GM19463 (cell line): ENCODE measurements around the gene CCR3.

Experiments
- ATAC-seq: cut with Tn5 transposase; IDR thresholded peaks from one replicate; pipeline ENCODE4 v1.9.1; 2021; ENCODE audit warnings: mild to moderate bottlenecking, moderate library complexity; ENCODE audit not compliant: unreplicated experiment

The CCR3 gene

DNA sequence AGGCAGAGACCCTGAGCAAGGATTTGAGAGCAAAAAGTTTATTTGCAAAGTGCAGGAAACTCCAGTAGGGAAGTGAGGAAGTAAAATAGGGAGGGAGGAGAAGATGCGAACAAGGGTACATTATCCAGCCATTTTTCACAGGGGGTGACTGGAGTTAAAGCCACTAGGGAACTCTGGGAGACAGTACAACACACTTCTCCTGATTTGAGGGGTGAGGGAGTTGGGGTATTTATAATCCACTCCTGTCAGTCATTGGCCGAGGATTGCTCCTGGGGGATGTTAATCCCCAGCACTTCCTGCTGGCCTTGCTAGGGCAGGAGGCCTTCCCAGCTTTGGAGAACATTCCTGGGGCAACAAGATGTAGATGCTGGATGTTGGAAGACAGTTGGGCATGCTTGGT lies 28.2 kb downstream of the CCR3 start:
- ATAC-seq, result no peak

DNA sequence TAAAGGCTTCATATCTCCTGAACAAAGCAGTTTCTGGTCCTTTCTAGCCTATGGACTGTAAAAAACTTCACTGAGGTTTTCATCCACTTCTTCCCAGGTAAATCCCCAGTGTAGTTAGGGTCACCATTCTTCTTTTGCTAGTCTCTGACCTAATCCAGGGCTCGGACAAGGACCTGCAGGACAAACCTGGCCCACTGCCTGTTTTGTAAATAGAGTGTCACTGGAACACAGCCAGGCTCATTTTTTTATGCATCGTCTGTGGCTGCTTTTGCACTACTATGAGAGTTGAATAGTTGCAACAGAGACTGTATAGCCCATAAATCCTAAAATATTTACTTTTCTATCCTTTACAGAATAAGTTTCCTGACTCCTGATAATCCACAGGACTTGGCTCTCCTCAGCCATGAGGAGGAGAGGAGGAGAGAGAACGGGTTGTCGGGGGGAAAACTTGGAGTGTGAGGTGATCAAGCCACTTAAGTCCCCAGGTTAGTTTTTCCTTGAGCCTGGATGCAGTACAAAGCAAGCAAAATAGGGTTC lies 29.0 kb downstream of the CCR3 start:
- ATAC-seq, result no peak

DNA sequence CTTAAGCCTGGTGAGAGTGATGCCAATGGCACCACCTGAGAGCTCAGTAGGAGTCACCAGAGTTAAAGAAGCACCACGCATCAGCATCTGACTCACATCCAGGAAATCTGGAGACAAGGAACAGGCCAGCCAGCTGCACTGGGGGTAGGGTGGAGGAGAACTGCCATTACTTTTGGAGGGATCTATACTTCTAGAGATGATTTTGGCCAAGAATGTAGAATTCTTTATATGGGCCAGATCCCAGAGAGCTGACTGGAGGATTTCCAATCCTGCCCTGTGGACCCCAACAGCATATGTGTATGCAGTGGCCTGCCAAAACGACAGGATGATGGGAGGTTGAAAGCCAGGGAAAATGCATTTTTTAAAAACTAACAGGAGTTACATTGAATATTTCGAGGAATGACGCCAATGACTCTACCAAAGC lies 29.8 kb downstream of the CCR3 start:
- ATAC-seq, result no peak

DNA sequence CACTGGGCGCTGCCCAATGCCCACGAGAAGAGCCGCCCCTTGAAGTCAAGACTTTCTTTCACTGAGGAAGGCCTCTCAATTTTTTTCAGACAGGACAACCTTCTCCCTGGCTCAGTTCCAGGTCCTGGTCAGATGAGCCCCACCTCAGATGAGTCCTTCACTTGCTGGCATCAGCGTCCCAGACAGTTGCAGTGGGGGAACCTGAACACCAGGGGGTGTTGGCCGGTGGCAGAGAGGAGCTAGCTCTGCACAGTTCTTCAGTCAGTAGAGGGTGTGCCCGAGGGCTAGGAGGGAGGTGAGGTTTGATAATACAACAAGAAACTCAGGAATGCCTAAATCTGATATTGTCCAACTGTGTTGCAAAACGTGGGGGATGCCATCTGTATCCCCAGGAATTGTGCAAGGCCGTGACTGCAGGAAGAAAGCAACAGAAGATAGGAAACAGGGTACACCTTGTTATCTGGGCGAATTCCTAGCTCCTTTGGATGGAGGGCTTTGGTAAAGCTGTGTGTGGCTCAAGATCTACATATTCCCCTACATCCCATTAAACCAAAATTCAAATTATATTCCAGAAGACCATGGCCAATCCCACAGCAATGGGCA lies 34.3 kb downstream of the CCR3 start:
- ATAC-seq, result no peak

DNA sequence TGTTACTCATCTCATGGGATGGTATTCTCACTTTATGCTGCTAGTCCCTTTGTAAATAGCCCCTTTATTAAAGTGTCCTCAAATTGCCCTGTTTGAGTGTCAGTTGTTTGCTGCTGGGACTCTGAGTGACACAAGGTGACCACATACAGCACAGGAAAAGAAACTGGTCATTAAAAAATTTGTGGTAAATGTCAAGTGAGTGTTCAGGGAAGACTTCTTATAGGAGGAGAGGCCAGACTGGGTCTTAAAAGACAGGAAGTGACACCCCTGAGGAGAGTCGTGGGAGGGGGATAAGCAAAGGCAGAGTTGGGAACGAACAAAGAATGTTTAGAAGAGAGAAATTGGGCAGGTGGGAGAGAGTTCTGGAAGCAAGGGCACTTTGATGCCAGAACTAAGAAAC lies 35.2 kb downstream of the CCR3 start:
- no peak for ATAC-seq

DNA sequence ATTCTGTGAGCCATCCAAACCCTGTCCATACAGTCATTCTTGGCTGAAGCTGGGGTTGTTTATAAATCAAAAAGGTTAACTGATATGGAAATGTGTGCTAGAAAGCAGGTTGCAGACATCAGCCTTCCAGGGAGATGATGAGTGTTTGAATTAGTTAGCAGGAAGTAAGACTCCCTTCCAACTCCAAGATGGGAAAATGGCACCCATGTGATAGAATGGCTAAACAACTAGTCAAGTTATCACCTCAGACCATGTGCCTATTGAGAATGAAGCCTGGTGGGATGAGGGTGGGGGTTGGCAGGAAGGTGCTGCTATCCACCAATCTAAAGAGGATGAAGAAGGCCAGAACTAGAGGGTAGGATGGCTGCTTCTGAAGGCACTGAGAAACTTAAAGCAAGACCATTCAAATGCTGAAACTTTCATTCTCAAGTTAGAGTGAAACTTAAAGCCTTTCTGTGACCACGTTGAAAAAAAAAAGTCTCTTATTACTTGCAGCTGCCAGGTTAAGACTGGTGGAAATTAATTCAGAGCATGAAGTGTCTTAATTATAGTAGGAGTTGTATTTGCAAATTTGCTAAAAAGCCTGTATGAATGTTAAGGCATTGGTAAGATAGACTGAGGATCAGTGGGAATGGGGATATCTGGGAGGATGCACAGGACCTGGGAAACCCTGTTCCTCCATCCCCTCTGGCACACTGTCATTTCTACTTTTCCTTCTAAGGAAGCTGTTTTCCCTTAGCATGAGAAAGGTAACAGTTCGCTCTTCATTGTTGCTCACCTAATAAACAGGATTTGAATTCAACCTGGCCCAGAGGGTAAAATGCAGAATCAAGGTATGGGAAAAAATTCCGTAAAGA lies 36.8 kb downstream of the CCR3 start:
- no peak for ATAC-seq

DNA sequence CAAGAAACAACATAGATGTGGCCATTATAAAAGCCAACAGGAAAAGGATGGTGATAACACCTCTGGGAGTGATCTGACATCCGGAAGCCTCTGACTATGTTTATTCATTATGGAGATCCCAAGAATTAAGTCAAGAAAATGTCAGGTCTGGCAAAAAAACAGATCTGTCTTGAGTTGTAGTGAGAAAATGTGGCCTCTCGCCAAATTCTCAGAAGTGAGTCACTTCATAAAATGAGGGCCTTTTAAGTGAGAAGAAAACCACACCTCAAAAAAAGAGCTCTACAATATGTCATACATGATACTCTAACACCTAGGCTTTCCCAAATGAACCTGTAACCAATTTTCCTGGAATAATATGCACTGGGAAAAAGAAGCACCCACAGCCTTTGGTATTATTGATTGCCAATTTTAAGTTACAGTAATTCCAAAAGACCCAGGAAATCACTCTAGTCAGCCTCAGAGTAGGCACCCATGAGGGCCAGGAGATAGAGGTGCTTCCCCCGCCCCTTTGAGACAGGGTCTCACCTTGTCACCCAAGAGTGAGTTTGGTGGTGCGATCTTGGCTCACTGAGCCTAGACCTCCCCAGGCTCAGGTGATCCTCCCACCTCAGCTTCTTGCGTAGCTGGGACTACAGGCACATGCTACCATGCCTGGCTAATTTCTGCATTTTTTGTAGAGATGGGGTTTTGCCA lies 38.0 kb downstream of the CCR3 start:
- no peak for ATAC-seq

DNA sequence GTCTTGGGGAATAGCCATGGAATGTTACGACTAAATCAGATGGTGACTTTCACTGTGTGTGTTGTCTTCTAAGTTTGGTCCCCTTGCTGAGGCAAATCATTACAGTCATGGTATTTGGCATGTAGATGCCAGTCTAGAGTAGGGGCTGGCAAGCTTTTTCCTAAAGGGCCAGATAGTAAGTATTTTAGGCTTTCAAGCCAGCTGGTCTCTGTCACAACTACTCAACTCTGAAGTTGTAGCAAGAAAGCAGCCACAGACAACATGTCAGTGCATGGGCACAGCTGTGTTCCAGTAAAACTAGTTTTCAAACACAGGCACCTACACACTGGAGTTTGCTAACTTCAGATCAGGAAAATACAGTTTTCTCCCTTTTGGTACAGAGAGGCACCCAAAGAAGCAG lies 39.3 kb downstream of the CCR3 start:
- no peak for ATAC-seq

DNA sequence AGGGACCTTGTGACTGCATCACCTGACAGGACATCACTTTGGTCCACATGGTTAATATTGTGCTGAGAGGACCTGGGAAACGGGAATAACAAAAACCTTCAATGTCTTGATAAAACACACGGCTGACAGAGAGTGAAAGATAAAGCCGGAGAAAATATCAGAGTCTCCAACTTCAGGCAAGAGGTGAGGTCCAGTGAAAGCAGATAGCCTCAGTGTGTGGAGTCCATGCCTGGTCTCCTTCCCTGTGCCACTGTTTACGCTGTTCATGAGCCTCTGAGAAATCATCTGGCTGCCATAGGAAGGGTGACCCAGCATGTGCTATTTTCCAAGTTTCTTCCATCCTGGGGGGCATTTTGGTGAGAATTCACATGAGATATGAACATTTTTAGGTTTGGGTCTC lies 39.8 kb downstream of the CCR3 start:
- no peak for ATAC-seq

DNA sequence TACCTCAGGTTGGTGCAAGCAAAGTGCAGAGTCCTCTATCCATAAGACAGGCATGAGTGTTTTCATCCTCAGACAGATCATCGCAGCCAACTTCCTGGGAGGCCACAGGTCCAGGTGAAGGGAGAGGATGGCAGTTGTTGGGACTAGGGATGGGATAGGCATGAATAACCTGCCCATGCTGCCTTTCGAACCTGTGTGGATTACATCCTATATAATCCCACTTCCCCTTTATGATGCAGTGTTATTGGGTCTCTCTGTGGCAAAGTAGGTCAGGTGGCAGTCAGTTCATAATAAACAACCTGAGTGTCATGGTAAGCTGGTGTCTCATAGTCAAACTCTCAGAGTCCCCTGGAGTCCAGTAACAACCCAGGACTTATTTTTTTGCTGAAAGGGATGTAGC lies 40.4 kb downstream of the CCR3 start:
- ATAC-seq, result no peak

DNA sequence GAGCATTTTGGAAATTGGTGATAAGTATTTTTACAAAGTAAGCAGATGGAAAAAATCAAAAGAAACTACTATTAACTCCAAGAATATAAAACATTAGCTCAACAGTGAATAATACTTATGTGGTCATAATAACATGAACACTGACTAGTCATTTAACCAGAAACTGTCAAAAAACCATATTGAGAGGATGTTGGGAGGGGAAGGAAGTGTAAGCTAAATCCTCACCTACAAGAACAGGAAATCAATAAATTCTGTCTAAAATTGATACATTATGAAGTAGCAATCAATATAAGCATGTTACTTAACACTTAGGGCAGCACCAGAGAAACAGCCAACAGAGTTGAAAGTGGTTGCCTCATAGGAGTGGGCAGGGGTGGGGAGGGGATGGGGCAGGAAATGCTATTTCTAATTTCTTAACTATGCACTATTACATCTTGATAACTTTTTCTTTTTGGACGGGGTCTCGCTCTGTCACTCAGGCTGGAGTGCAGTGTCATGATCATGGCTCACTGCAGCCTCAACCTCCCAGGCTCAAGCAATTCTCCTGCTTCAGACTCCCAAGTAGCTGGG lies 41.7 kb downstream of the CCR3 start:
- ATAC-seq, result no peak

DNA sequence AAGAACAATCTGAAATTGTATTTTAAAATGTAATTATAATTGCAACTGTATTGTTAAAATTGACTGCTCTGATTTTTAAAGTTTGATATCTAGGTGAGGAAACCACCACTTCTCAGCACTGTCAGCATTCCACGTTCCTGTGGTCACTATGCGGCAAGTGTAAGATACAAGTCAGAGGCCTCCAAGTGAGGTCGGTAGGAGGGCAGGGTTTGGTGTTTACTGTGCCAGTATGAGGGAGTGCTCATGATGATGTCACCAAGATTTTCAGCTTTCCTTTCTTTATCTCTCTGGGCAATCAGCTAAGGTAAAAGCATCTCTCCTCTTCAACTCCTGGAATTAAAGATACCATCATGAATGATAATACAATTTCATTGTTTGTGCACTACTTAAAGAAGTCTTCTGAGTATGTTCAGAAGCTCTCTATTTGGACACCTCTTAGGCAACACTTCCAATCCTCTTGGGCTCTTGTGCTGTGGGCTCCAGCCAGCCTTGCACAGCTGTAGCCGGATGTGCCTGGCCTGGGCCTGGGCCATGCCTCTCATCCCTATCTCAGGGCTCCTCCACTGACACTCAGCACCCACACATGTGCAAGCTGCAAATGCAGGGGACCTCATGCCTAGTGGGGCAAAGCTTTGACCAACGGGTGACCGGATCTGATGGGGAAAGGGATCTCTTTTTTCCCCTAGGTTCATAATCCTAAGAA lies 42.9 kb downstream of the CCR3 start:
- ATAC-seq, result no peak

DNA sequence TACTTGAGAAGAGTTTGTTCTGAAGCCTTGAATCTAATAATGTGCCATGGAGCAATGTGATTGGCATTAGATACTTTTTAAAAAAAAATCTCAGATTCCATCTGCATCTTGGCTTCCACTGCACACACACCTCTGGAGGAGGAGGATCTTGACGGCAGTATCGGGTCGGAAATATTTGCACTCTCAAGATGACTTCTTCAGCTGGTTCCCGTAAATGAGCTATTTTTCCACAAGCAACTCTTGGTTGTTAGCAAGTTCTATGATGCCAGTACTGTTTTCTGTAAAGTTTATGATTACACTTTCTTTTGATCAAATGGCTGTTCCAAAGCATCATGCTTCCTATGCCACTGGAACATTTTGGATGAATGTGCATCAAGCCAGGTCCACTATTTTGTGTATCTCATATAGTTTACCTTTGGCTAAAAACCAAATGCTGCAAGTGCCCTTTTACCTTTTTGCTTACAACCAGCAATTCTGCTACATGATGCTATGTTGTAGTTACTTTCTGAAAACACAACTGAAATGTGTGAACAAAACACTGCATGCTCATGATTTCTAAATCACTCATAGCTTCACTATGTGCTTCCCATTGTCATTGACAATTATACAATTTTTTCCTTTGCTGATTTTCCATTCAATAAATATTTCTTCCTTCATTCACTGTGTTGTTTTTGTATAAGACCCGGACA lies 43.8 kb downstream of the CCR3 start:
- ATAC-seq, result no peak

DNA sequence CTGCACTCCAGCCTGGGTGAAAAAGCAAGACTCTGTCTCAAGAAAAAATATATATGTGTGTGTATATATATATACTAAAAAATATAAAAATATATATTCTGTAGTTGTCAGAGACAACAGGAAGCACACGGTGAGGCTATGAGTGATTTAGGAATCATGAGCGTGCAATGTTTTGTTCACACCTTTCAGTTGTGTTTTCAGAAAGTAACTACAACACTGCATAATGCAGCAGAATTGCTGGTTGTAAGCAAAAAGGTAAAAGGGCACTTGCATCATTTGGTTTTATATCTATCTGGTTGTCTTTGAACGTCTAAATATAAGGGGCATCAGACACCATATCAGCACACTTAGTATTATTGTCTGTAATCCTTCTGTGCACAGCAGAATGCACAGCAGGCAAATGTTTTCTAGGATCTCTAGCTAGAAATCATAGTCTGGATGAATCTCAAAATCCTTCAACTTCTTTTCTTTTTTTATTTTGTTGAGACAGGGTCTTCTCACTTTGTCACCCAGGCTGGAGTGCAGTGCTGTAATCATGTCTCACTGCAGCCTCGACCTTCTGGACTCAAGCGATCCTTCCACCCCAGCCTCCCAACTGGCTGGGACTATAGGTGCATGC lies 44.8 kb downstream of the CCR3 start:
- ATAC-seq, result no peak

DNA sequence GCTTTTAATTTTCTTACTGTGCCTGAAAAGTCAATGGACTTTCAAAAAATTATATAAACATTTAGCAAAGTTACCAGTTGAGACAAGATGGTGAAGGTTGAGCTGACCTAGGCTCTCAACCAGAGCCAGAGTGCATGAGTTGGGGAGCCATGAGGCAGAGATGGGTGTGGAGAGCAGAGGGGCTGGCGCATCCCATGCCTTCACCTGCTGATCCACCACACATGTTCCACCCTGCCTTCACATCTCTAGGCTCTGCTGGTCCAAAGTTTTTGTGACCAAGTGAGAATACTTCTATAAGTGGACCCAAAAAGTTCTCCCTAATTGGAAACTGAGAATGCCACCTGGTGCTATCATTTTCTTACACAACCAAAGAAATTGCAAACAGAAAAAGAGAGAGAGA lies 47.3 kb downstream of the CCR3 start:
- ATAC-seq, result no peak

DNA sequence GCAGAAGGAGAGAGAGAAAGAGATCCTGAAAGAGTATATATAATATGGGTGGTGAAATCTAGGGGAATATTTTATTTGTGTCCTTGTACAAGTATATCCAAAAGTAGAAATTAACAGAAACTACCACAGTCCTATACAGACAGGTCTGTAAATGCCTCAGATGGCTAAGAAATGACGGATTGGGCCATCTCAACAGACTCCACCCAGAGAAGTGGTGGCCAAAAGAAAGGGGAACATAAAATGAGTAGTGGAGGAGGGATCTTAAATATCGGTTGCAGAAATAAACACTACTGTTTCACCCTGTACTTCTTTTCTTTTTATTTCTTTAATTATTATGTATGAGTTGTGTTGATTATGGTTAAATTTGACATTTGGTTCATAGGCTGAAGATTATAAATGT lies 47.7 kb downstream of the CCR3 start:
- no peak for ATAC-seq

DNA sequence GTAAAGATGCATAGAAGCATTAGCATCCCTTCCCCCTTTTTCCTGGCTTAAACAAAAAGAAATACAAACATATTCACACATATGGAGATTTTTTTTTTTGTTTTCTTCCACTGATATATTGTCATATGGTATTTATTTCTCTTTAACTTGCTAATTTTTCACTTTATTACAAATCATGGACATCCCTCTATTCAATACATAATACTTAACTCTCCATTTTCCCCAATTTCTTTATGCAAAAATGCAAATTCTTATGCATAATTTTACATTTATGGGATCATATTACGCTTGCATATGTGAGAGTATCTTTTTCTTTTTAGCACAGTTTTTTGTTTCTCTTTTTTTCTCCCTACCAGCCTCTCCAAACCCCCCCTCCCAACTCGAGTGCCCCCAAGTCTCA lies 48.8 kb downstream of the CCR3 start:
- ATAC-seq, result no peak

DNA sequence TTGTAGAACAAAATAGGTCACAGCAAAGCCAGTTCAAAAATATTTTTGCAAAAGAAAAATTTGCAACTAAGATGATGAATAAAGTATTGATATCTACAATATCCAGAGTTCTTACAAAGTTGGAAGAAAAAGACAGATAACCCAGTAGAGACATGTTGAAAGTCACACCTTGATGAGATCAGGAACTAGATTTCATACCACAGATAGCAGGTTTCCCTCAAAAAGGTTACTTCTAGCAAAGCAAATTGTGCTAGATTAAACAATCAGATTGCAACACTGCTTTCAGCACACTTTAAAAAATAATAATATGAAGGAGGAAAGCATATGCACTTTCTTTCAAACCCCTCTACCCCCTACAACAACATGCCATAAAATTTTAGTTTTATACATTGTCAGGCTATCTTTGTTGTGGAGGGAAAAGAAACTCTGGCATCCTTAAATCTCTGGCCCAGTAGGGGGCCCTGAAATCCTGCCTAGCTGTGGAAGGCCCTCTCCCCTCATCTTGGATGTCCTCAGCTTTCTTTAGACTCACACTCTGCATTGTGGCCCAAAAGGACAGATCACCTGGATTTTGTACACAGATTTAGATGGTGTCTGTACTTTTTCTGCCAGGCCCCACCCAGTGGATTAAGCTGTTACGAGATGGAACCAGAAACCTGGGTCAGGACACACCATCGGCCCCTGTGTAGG lies 50.9 kb downstream of the CCR3 start:
- no peak for ATAC-seq
